WI38 (cell line): ENCODE measurements around the gene CFAP100.

Source experiments
- H3K4me3 ChIP-seq: 2 replicates; pipeline ENCODE4 v1.5.1; 2011; ENCODE audit warnings: low read depth, mild to moderate bottlenecking, control low read depth, low read length
- TF ChIP-seq, protein P1 (sequence below): IDR thresholded peaks from 2 replicates; pipeline ENCODE4 v1.5.1; 2012; ENCODE audit warnings: low read depth, mild to moderate bottlenecking, control low read depth, low read length

Gene CFAP100

DNA sequence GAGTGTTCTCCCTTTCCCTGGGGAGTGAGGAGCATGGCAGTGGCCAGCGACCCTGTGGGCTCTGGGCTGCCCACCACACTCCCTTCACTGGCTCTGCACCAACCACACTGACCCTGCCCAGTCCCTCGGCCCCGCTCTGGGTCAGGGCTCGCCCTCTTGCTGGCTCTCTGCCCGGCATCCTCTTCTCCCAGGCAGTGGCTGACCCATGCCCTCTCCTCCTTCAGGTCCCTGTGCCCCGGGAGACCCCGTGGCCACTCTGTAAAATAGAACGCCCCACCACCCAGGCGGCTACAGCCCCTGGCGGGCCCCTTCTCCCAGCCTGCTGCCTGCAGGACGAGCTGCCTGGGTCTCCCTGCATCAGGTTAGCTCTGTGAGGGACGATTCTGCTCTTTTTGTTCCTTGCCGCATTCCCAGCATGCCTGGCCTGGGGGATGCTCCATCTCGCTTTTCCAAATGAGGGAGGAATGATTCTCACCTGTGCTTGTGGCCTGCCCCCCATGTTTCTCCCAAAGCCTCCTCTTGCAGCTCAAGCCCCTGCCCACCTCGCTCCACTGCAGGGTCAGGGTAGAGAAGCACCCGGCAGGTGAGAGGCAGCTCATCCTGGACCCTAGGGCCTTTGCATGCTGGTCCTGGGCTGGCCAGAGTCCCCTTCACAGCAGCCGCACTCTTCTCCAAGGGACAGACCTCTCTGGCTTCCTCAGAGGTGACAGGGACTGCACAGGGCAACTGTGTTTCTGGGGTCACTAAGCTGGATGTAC, 14.5 kb upstream of the CFAP100 start:
- TF ChIP-seq, protein P1, sequence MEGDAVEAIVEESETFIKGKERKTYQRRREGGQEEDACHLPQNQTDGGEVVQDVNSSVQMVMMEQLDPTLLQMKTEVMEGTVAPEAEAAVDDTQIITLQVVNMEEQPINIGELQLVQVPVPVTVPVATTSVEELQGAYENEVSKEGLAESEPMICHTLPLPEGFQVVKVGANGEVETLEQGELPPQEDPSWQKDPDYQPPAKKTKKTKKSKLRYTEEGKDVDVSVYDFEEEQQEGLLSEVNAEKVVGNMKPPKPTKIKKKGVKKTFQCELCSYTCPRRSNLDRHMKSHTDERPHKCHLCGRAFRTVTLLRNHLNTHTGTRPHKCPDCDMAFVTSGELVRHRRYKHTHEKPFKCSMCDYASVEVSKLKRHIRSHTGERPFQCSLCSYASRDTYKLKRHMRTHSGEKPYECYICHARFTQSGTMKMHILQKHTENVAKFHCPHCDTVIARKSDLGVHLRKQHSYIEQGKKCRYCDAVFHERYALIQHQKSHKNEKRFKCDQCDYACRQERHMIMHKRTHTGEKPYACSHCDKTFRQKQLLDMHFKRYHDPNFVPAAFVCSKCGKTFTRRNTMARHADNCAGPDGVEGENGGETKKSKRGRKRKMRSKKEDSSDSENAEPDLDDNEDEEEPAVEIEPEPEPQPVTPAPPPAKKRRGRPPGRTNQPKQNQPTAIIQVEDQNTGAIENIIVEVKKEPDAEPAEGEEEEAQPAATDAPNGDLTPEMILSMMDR, result no peak

DNA sequence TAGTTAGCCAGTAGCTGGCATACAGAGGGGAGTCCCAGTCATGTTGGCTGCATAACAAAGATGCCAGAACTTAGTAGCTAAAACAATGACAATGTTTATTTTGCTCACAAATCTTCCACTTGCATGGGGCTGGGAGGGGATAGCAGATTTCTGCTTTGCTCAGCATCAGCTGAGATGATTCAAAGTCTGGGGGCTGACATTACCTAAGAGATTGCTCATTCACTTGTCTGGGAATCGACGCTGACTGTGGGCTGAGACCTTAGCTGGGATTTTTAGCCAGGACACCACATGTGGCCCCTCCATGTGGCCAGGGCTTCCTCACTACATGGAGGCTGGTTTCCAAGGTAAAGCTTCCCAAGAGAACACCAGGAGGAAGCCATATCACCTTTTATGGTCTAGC, 12.7 kb upstream of the CFAP100 start:
- no peak overlapping the region for H3K4me3 ChIP-seq
- TF ChIP-seq, protein P1, result no peak

More for the DNA sequence above, 14.5 kb upstream of the CFAP100 start:
- H3K4me3 ChIP-seq, result no peak overlapping the region

DNA sequence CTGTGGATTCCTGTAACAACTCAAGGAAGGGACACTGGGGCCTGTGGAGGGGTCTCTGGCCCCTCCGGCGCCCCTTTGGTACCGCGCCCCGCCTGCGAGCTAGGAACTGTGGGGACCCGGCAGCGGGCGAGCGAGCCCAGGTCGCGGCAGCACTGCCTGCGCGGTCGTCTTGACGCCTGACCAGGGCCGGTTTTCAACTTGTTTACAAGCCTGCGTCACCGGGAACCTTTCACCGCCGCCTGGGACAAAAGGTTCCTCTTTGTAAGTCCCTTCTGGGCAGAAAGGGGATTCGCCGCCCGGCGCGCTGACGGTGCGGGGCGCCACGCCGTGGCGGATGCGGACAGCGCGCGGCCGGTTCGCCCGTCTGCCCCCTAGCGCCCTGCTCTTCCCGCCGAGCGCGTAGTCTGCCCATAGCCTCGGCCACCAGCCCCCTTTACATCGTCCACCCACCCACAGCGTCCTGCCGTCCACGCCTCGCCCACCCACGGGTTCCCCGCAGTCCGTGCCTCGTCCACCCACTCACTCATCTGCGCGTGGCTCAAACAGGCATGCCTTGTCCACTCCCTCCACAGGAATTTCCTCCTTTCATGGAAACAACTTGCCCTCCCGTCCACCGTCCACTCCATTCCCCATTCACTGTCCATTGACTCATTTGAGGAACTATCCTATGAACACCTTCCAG, 5.5 kb upstream of the CFAP100 start:
- TF ChIP-seq, protein P1, result peak; percentile 94
- H3K4me3 ChIP-seq, result peak overlapping the region; percentile 33

DNA sequence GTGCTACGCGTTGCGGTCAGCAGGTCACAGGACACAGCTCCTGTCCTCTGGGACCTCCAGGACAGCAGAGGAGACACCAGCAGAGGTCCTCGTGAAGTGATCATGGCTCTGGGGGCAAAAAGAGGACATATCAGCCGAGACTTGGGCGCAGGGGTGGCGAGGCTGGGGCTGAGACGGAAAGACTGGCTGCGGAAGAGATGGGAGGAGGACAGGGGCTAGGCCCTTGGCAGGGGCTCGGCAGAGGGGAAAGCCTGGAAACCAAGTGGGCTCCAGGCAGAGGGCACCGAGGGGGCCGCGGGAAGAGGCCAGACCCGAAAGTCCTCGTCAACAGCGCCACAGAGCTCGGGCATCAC, 4.9 kb upstream of the CFAP100 start:
- H3K4me3 ChIP-seq, result no peak overlapping the region
- TF ChIP-seq, protein P1, result no peak

DNA sequence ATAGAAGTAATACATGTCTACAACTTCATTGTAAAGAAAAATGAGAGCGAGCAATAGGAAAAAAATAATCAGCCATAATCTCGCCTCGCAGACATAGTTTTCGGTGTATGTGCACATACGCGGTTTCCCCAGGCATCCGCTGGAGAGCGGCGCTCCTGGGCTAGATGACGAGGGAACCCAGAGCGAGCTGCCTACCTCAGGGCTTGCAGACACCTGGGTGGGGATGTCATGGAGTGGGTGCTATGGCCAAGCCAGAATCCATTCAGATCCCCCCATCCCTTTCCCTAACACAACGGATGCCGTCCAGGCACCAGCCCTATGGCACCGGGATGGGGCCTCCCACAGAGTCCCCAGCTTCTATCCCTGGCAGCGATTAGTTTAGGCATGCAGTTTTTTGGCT, 4.5 kb upstream of the CFAP100 start:
- TF ChIP-seq, protein P1, result no peak
- no peak overlapping the region for H3K4me3 ChIP-seq

DNA sequence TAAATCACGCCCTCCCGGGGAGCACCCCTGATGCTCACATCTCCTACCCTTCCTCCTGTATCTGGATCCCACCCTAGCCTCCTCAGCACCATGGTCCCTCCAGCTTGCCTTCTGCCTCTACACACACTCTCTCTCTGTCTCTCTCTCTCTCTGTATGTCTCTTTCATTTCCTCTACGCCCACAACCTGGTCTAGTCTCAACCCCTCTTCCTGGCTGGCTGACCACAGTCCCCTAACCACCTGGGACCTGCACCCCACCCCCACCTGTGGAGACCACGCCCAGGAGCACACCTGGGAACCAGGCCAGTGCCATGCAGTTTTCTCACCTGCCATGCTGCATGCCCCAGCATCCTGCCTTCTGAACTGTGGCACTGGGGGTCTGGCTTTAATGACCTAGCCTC, 4.0 kb upstream of the CFAP100 start:
- TF ChIP-seq, protein P1, result no peak
- H3K4me3 ChIP-seq, result no peak overlapping the region

DNA sequence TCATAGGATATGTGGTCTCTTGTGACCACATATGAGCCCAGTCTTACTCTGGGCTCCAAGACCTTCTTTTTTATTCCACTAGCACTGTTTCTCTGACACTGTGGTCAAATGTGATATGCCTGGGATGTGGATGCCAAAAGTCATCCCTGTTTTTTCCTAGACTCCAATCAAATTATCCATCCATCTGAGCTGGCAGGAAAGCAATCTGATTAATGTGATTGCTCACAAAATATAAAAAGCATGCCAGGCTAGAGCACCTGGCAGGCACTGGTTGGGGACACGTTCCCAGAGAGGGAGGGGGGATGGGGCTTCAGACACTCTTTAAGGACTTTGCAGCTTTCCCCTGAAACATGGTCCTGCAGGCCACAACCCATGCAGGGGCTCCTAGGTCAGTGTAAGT, 3.1 kb upstream of the CFAP100 start:
- TF ChIP-seq, protein P1, result no peak
- no peak overlapping the region for H3K4me3 ChIP-seq
